IPS-18a (cell line): ENCODE results near the gene TSPAN7.

Experiments used
- H3K27ac ChIP-seq: one replicate; pipeline ENCODE4 v1.5.1; 2013; ENCODE audit warnings: low read length
- H3K27me3 ChIP-seq: one replicate; pipeline ENCODE4 v1.6.1; 2013; ENCODE audit warnings: mild to moderate bottlenecking, low read length; ENCODE audit not compliant: control insufficient read depth, insufficient read depth
- H3K36me3 ChIP-seq: one replicate; pipeline ENCODE4 v1.6.1; 2013; ENCODE audit warnings: low read depth, low read length; ENCODE audit not compliant: control insufficient read depth
- H3K4me1 ChIP-seq: one replicate; pipeline ENCODE4 v1.6.1; 2013; ENCODE audit warnings: low read depth, low read length; ENCODE audit not compliant: control insufficient read depth
- H3K4me3 ChIP-seq: one replicate; pipeline ENCODE4 v1.5.1; 2013; ENCODE audit warnings: low read length
- H3K9ac ChIP-seq: one replicate; pipeline ENCODE4 v1.6.1; 2013; ENCODE audit warnings: mild to moderate bottlenecking, low read length, moderate library complexity
- H3K9me3 ChIP-seq: one replicate; pipeline ENCODE4 v1.6.1; 2013; ENCODE audit warnings: low read depth, low read length; ENCODE audit not compliant: control insufficient read depth

TSPAN7 gene

GRCh38 chrX:38560776-38561125 lies 591 bp upstream of the TSPAN7 start:
- Histone ChIP-seq H3K9me3 (peaks cover 15% of the 10 kb centered on the region), H3K27me3 (peaks cover 18% of the 10 kb centered on the region), H3K4me3 (peak overlapping the region; percentile 45), H3K4me1 (no peaks in the 10 kb centered on the region), H3K27ac (no peak overlapping the region), H3K36me3 (no peaks in the 10 kb centered on the region), H3K9ac (peak overlapping the region; percentile 46)

GRCh38 chrX:38561951-38562719 lies 793 bp downstream of the TSPAN7 start:
- no peak overlapping the region for H3K27ac ChIP-seq
- H3K36me3 ChIP-seq, result no peaks in the 10 kb centered on the region
- peaks cover 18% of the 10 kb centered on the region for H3K27me3 ChIP-seq
- peak overlapping the region; percentile 65 for H3K4me3 ChIP-seq
- H3K9me3 ChIP-seq, result peaks cover 18% of the 10 kb centered on the region
- peak overlapping the region; percentile 22 for H3K9ac ChIP-seq
- no peaks in the 10 kb centered on the region for H3K4me1 ChIP-seq

- H3K36me3 ChIP-seq, result no peaks in the 10 kb centered on the region
- no peak overlapping the region for H3K27ac ChIP-seq
- H3K4me1 ChIP-seq, result no peaks in the 10 kb centered on the region
- peak overlapping the region; percentile 65 for H3K4me3 ChIP-seq
- H3K9ac ChIP-seq, result no peak overlapping the region
- H3K27me3 ChIP-seq, result peaks cover 18% of the 10 kb centered on the region
- peaks cover 18% of the 10 kb centered on the region for H3K9me3 ChIP-seq
These were observed 1.7 kb downstream of the TSPAN7 start for GRCh38 chrX:38563030-38563429.

- Histone ChIP-seq H3K36me3 (no peaks in the 10 kb centered on the region), H3K9ac (no peak overlapping the region), H3K4me3 (no peak overlapping the region), H3K27ac (no peak overlapping the region), H3K4me1 (no peaks in the 10 kb centered on the region), H3K9me3 (peaks cover 24% of the 10 kb centered on the region), H3K27me3 (no peaks in the 10 kb centered on the region)
These were observed 9.1 kb downstream of the TSPAN7 start for GRCh38 chrX:38570396-38570795.

- Histone ChIP-seq H3K4me3 (no peak overlapping the region), H3K36me3 (no peaks in the 10 kb centered on the region), H3K4me1 (no peaks in the 10 kb centered on the region), H3K27ac (no peak overlapping the region), H3K27me3 (no peaks in the 10 kb centered on the region), H3K9me3 (peaks cover 19% of the 10 kb centered on the region), H3K9ac (no peak overlapping the region)
These were observed 9.7 kb downstream of the TSPAN7 start for GRCh38 chrX:38571058-38571457.

GRCh38 chrX:38574858-38575257 lies 13.5 kb downstream of the TSPAN7 start:
- H3K9ac ChIP-seq, result no peak overlapping the region
- no peaks in the 10 kb centered on the region for H3K36me3 ChIP-seq
- peaks cover 15% of the 10 kb centered on the region for H3K9me3 ChIP-seq
- no peaks in the 10 kb centered on the region for H3K27me3 ChIP-seq
- H3K4me1 ChIP-seq, result no peaks in the 10 kb centered on the region
- H3K27ac ChIP-seq, result no peak overlapping the region
- H3K4me3 ChIP-seq, result no peak overlapping the region

- no peaks in the 10 kb centered on the region for H3K36me3 ChIP-seq
- H3K4me1 ChIP-seq, result no peaks in the 10 kb centered on the region
- H3K9ac ChIP-seq, result no peak overlapping the region
- H3K4me3 ChIP-seq, result no peak overlapping the region
- H3K27ac ChIP-seq, result no peak overlapping the region
- no peaks in the 10 kb centered on the region for H3K27me3 ChIP-seq
- H3K9me3 ChIP-seq, result peaks cover 17% of the 10 kb centered on the region
These were observed 14.5 kb downstream of the TSPAN7 start for GRCh38 chrX:38575888-38576287.

GRCh38 chrX:38577738-38578137 lies 16.4 kb downstream of the TSPAN7 start:
- H3K9ac ChIP-seq, result no peak overlapping the region
- H3K9me3 ChIP-seq, result peaks cover 9% of the 10 kb centered on the region
- H3K4me1 ChIP-seq, result no peaks in the 10 kb centered on the region
- H3K27ac ChIP-seq, result no peak overlapping the region
- H3K4me3 ChIP-seq, result no peak overlapping the region
- H3K36me3 ChIP-seq, result no peaks in the 10 kb centered on the region
- no peaks in the 10 kb centered on the region for H3K27me3 ChIP-seq

- Histone ChIP-seq H3K9ac (no peak overlapping the region), H3K36me3 (no peaks in the 10 kb centered on the region), H3K9me3 (peaks cover 13% of the 10 kb centered on the region), H3K4me3 (no peak overlapping the region), H3K27me3 (no peaks in the 10 kb centered on the region), H3K4me1 (no peaks in the 10 kb centered on the region), H3K27ac (no peak overlapping the region)
These were observed 16.8 kb downstream of the TSPAN7 start for GRCh38 chrX:38578167-38578566.

GRCh38 chrX:38583181-38583580 lies 21.8 kb downstream of the TSPAN7 start:
- Histone ChIP-seq H3K36me3 (no peaks in the 10 kb centered on the region), H3K9me3 (peaks cover 26% of the 10 kb centered on the region), H3K4me3 (no peak overlapping the region)

GRCh38 chrX:38594434-38594833 lies 33.1 kb downstream of the TSPAN7 start:
- Histone ChIP-seq H3K27ac (no peak overlapping the region), H3K4me1 (no peaks in the 10 kb centered on the region), H3K4me3 (no peak overlapping the region), H3K9me3 (peaks cover 31% of the 10 kb centered on the region), H3K36me3 (no peaks in the 10 kb centered on the region), H3K9ac (no peak overlapping the region), H3K27me3 (no peaks in the 10 kb centered on the region)

More at GRCh38 chrX:38583181-38583580, 21.8 kb downstream of the TSPAN7 start:
- Histone ChIP-seq H3K27ac (no peak overlapping the region), H3K9ac (no peak overlapping the region), H3K27me3 (no peaks in the 10 kb centered on the region), H3K4me1 (no peaks in the 10 kb centered on the region)

- no peaks in the 10 kb centered on the region for H3K4me1 ChIP-seq
- H3K27me3 ChIP-seq, result no peaks in the 10 kb centered on the region
These were observed 34.5 kb downstream of the TSPAN7 start for GRCh38 chrX:38595801-38596200.

More at GRCh38 chrX:38595801-38596200, 34.5 kb downstream of the TSPAN7 start:
- no peak overlapping the region for H3K9ac ChIP-seq
- H3K9me3 ChIP-seq, result peaks cover 43% of the 10 kb centered on the region
- H3K4me3 ChIP-seq, result no peak overlapping the region
- H3K36me3 ChIP-seq, result no peaks in the 10 kb centered on the region
- no peak overlapping the region for H3K27ac ChIP-seq
